ENCODE measurements around the gene SLC4A2.
A peak's percentile ranks its signal among the peaks of the same experiment; 100 is the strongest.

Gene SLC4A2

GRCh38 chr7:151081170-151082101, 22.0 kb downstream of the SLC4A2 start:
- DNase-seq, result no peak

GRCh38 chr7:151082141-151083070, 23.0 kb downstream of the SLC4A2 start:
- DNase-seq, result no peak

GRCh38 chr7:151083071-151083823, 23.9 kb downstream of the SLC4A2 start, which contains the start of gene TMUB1:
TMUB1 (minus strand) TSS chr7:151083493; CDS start chr7:151082563, 930 bp downstream.
- peak; percentile 90 for DNase-seq

- no peak for DNase-seq
Measured at GRCh38 chr7:151083824-151084160, 24.4 kb downstream of the SLC4A2 start.

- DNase-seq, result no peak
Measured at GRCh38 chr7:151085329-151085690, 25.9 kb downstream of the SLC4A2 start.

GRCh38 chr7:151085691-151086620, 26.6 kb downstream of the SLC4A2 start, which contains the start of gene AGAP3:
AGAP3 (plus strand) TSS chr7:151086475; CDS start chr7:151086742, 267 bp downstream.
- DNase-seq, result peak; percentile 57

GRCh38 chr7:151086802-151087244, 27.4 kb downstream of the SLC4A2 start:
- DNase-seq, result no peak

- DNase-seq, result no peak
Measured at GRCh38 chr7:151087245-151088018, 28.0 kb downstream of the SLC4A2 start.

- DNase-seq, result no peak
Measured at GRCh38 chr7:151088019-151088855, 28.8 kb downstream of the SLC4A2 start.

GRCh38 chr7:151088856-151089699, 29.7 kb downstream of the SLC4A2 start:
- DNase-seq, result no peak

- DNase-seq, result no peak
Measured at GRCh38 chr7:151089893-151090730, 30.7 kb downstream of the SLC4A2 start.

GRCh38 chr7:151091003-151091402, 31.6 kb downstream of the SLC4A2 start:
- DNase-seq, result no peak

- no peak for DNase-seq
Measured at GRCh38 chr7:151091431-151091830, 32.0 kb downstream of the SLC4A2 start.

- no peak for DNase-seq
Measured at GRCh38 chr7:151091988-151092387, 32.6 kb downstream of the SLC4A2 start.

GRCh38 chr7:151093748-151094147, 34.4 kb downstream of the SLC4A2 start:
- no peak for DNase-seq

- DNase-seq, result no peak
Measured at GRCh38 chr7:151094675-151095074, 35.3 kb downstream of the SLC4A2 start.

- DNase-seq, result no peak
Measured at GRCh38 chr7:151095123-151095797, 35.9 kb downstream of the SLC4A2 start.

Data from effector CD4-positive, alpha-beta T cell (primary cell).